HEK293 (cell line): ENCODE results near the gene EVX1.

Source experiments
- FEZF1 ChIP-seq: fragments of 450-650 bp; formaldehyde crosslinking; IDR thresholded peaks from 2 replicates; pipeline ENCODE4 v1.5.1; 2016; ENCODE audit warnings: missing biosample characterization, missing genetic modification characterization
- GFI1B ChIP-seq: fragments of 450-650 bp; formaldehyde crosslinking; IDR thresholded peaks from 2 replicates; pipeline ENCODE4 v1.5.1; 2016; ENCODE audit warnings: missing biosample characterization, missing genetic modification characterization
- ZFP69B ChIP-seq: fragments of 450-650 bp; formaldehyde crosslinking; IDR thresholded peaks from 2 replicates; pipeline ENCODE4 v1.5.1; 2016; ENCODE audit warnings: missing biosample characterization, missing genetic modification characterization
- ZNF157 ChIP-seq: fragments of 450-650 bp; formaldehyde crosslinking; IDR thresholded peaks from 2 replicates; pipeline ENCODE4 v1.5.1; 2016; ENCODE audit warnings: missing biosample characterization, missing genetic modification characterization
- ZNF223 ChIP-seq: fragments of 450-650 bp; formaldehyde crosslinking; IDR thresholded peaks from 2 replicates; pipeline ENCODE4 v1.5.1; 2016; ENCODE audit warnings: missing biosample characterization, missing genetic modification characterization
- ZNF37A ChIP-seq: fragments of 450-650 bp; IDR thresholded peaks from 2 replicates; pipeline ENCODE4 v1.5.1; 2018; ENCODE audit warnings: missing biosample characterization, missing genetic modification characterization
- ZNF426 ChIP-seq: fragments of 450-650 bp; formaldehyde crosslinking; IDR thresholded peaks from 2 replicates; pipeline ENCODE4 v1.5.1; 2017; ENCODE audit warnings: missing biosample characterization, missing genetic modification characterization, mild to moderate bottlenecking, inconsistent platforms, moderate library complexity
- ZNF530 ChIP-seq: fragments of 450-650 bp; formaldehyde crosslinking; IDR thresholded peaks from 2 replicates; pipeline ENCODE4 v1.5.1; 2016; ENCODE audit warnings: low read depth, missing biosample characterization, missing genetic modification characterization
- ZNF558 ChIP-seq: fragments of 450-650 bp; formaldehyde crosslinking; IDR thresholded peaks from 2 replicates; pipeline ENCODE4 v1.5.1; 2016; ENCODE audit warnings: missing biosample characterization, missing genetic modification characterization
- ZNF561 ChIP-seq: fragments of 450-650 bp; IDR thresholded peaks from 2 replicates; pipeline ENCODE4 v1.5.1; 2018; ENCODE audit warnings: missing biosample characterization, missing genetic modification characterization, borderline replicate concordance
- TF ChIP-seq, protein P1 (sequence below): fragments of 450-650 bp; formaldehyde crosslinking; IDR thresholded peaks from 2 replicates; pipeline ENCODE4 v1.5.1; 2016; ENCODE audit warnings: missing biosample characterization, missing genetic modification characterization
- TF ChIP-seq, protein P2 (sequence below): fragments of 450-650 bp; formaldehyde crosslinking; IDR thresholded peaks from 2 replicates; pipeline ENCODE4 v1.5.1; 2016; ENCODE audit warnings: missing biosample characterization, missing genetic modification characterization
- TF ChIP-seq, protein P3 (sequence below): fragments of 450-650 bp; formaldehyde crosslinking; conservative IDR thresholded peaks from 2 replicates; pipeline ENCODE4 v1.5.1; 2016; ENCODE audit warnings: low read depth, missing biosample characterization, missing genetic modification characterization
- TF ChIP-seq, protein P4 (sequence below): fragments of 450-650 bp; formaldehyde crosslinking; IDR thresholded peaks from 2 replicates; pipeline ENCODE4 v1.5.1; 2016; ENCODE audit warnings: missing biosample characterization, missing genetic modification characterization
- TF ChIP-seq, protein P5 (sequence below): fragments of 450-650 bp; formaldehyde crosslinking; IDR thresholded peaks from 2 replicates; pipeline ENCODE4 v1.5.1; 2016; ENCODE audit warnings: missing biosample characterization, missing genetic modification characterization
- TF ChIP-seq, protein P6 (sequence below): fragments of 450-650 bp; formaldehyde crosslinking; IDR thresholded peaks from 2 replicates; pipeline ENCODE4 v1.5.1; 2016; ENCODE audit warnings: missing biosample characterization, missing genetic modification characterization
- TF ChIP-seq, protein P7 (sequence below): fragments of 450-650 bp; formaldehyde crosslinking; IDR thresholded peaks from 2 replicates; pipeline ENCODE4 v1.5.1; 2016; ENCODE audit warnings: missing biosample characterization, missing genetic modification characterization
- TF ChIP-seq, protein P8 (sequence below): fragments of 450-650 bp; formaldehyde crosslinking; optimal IDR thresholded peaks from 2 replicates; pipeline ENCODE3; 2016; ENCODE audit warnings: missing biosample characterization, mild to moderate bottlenecking, missing genetic modification characterization

Gene EVX1

DNA sequence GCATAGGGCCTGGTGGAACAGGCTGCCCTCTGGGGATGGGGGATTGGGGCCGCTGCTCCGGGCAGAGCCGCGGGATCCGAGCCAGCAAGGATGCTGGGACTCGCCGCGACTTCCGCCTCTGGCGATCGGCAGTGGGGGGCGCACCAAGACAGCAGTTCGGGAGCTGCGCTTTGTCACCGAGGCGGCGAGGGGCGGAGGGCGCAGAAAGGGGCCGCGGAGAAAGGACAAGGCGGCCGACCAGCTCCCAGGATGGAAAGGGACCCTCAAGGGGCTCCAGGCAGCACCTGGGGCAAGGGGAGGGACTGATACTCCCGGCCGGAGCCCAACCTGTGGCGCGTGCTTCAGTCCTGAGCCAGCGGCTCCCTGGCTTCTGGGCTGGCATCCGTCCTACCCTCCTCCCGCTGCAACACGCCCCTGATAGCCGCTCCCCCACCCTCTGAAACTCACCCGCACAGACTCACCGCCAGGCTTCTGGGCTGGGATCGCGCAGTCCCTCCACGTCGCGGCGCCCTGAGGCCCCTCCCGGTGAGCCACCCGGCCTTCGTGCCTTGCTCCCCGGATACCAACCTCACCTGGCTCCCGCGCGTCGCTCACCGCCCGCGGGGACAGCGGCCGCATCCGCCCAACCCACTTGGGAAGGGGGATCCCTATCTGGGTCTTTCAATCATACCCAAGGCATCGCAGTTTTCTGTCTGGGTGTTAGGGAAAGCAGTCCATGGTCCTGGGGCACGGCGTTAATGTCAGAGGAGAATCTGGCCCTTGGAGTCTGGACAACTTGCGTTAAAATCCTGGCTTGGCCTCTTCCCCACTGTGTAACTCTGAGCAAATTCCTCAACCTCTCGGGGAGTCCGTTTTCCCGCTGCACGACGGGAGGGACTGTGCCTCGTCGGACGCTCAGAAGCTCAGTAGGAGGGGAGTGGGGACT, 7.0 kb upstream of the EVX1 start (continued):
- TF ChIP-seq, protein P1, sequence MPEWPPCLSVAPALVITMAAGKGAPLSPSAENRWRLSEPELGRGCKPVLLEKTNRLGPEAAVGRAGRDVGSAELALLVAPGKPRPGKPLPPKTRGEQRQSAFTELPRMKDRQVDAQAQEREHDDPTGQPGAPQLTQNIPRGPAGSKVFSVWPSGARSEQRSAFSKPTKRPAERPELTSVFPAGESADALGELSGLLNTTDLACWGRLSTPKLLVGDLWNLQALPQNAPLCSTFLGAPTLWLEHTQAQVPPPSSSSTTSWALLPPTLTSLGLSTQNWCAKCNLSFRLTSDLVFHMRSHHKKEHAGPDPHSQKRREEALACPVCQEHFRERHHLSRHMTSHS = no peak
- TF ChIP-seq ZNF561 (tag by site-specific recombination) (peak; percentile 37; the same call in 1 of the 2 replicates), ZNF223 (tag by site-specific recombination) (no peak), GFI1B (tag by site-specific recombination) (no peak), ZNF558 (no peak), FEZF1 (tag by site-specific recombination) (no peak), ZNF530 (no peak), ZFP69B (tag by site-specific recombination) (no peak), ZNF37A (tag by site-specific recombination) (no peak), ZNF426 (tag by site-specific recombination) (no peak), ZNF157 (tag by site-specific recombination) (no peak)
- TF ChIP-seq, protein P2, sequence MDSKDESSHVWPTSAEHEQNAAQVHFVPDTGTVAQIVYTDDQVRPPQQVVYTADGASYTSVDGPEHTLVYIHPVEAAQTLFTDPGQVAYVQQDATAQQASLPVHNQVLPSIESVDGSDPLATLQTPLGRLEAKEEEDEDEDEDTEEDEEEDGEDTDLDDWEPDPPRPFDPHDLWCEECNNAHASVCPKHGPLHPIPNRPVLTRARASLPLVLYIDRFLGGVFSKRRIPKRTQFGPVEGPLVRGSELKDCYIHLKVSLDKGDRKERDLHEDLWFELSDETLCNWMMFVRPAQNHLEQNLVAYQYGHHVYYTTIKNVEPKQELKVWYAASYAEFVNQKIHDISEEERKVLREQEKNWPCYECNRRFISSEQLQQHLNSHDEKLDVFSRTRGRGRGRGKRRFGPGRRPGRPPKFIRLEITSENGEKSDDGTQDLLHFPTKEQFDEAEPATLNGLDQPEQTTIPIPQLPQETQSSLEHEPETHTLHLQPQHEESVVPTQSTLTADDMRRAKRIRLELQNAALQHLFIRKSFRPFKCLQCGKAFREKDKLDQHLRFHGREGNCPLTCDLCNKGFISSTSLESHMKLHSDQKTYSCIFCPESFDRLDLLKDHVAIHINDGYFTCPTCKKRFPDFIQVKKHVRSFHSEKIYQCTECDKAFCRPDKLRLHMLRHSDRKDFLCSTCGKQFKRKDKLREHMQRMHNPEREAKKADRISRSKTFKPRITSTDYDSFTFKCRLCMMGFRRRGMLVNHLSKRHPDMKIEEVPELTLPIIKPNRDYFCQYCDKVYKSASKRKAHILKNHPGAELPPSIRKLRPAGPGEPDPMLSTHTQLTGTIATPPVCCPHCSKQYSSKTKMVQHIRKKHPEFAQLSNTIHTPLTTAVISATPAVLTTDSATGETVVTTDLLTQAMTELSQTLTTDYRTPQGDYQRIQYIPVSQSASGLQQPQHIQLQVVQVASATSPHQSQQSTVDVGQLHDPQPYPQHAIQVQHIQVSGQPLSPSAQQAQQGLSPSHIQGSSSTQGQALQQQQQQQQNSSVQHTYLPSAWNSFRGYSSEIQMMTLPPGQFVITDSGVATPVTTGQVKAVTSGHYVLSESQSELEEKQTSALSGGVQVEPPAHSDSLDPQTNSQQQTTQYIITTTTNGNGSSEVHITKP (tag by site-specific recombination) = peak; percentile 21; the same call in 1 of the 2 replicates
- TF ChIP-seq, protein P3, sequence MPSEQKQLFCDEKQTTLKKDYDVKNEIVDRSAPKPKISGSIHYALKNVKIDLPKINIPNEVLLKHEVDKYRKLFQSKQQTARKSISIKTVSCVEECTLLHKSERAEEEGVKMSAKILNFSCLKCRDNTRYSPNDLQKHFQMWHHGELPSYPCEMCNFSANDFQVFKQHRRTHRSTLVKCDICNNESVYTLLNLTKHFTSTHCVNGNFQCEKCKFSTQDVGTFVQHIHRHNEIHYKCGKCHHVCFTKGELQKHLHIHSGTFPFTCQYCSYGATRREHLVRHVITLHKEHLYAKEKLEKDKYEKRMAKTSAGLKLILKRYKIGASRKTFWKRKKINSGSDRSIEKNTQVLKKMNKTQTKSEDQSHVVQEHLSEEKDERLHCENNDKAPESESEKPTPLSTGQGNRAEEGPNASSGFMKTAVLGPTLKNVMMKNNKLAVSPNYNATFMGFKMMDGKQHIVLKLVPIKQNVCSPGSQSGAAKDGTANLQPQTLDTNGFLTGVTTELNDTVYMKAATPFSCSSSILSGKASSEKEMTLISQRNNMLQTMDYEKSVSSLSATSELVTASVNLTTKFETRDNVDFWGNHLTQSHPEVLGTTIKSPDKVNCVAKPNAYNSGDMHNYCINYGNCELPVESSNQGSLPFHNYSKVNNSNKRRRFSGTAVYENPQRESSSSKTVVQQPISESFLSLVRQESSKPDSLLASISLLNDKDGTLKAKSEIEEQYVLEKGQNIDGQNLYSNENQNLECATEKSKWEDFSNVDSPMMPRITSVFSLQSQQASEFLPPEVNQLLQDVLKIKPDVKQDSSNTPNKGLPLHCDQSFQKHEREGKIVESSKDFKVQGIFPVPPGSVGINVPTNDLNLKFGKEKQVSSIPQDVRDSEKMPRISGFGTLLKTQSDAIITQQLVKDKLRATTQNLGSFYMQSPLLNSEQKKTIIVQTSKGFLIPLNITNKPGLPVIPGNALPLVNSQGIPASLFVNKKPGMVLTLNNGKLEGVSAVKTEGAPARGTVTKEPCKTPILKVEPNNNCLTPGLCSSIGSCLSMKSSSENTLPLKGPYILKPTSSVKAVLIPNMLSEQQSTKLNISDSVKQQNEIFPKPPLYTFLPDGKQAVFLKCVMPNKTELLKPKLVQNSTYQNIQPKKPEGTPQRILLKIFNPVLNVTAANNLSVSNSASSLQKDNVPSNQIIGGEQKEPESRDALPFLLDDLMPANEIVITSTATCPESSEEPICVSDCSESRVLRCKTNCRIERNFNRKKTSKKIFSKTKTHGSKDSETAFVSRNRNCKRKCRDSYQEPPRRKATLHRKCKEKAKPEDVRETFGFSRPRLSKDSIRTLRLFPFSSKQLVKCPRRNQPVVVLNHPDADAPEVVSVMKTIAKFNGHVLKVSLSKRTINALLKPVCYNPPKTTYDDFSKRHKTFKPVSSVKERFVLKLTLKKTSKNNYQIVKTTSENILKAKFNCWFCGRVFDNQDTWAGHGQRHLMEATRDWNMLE (tag by site-specific recombination) = no peak
- TF ChIP-seq, protein P4, sequence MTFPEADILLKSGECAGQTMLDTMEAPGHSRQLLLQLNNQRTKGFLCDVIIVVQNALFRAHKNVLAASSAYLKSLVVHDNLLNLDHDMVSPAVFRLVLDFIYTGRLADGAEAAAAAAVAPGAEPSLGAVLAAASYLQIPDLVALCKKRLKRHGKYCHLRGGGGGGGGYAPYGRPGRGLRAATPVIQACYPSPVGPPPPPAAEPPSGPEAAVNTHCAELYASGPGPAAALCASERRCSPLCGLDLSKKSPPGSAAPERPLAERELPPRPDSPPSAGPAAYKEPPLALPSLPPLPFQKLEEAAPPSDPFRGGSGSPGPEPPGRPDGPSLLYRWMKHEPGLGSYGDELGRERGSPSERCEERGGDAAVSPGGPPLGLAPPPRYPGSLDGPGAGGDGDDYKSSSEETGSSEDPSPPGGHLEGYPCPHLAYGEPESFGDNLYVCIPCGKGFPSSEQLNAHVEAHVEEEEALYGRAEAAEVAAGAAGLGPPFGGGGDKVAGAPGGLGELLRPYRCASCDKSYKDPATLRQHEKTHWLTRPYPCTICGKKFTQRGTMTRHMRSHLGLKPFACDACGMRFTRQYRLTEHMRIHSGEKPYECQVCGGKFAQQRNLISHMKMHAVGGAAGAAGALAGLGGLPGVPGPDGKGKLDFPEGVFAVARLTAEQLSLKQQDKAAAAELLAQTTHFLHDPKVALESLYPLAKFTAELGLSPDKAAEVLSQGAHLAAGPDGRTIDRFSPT (tag by site-specific recombination) = no peak
- TF ChIP-seq, protein P5, sequence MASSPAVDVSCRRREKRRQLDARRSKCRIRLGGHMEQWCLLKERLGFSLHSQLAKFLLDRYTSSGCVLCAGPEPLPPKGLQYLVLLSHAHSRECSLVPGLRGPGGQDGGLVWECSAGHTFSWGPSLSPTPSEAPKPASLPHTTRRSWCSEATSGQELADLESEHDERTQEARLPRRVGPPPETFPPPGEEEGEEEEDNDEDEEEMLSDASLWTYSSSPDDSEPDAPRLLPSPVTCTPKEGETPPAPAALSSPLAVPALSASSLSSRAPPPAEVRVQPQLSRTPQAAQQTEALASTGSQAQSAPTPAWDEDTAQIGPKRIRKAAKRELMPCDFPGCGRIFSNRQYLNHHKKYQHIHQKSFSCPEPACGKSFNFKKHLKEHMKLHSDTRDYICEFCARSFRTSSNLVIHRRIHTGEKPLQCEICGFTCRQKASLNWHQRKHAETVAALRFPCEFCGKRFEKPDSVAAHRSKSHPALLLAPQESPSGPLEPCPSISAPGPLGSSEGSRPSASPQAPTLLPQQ (tag by site-specific recombination) = peak; percentile 65
- TF ChIP-seq, protein P6, sequence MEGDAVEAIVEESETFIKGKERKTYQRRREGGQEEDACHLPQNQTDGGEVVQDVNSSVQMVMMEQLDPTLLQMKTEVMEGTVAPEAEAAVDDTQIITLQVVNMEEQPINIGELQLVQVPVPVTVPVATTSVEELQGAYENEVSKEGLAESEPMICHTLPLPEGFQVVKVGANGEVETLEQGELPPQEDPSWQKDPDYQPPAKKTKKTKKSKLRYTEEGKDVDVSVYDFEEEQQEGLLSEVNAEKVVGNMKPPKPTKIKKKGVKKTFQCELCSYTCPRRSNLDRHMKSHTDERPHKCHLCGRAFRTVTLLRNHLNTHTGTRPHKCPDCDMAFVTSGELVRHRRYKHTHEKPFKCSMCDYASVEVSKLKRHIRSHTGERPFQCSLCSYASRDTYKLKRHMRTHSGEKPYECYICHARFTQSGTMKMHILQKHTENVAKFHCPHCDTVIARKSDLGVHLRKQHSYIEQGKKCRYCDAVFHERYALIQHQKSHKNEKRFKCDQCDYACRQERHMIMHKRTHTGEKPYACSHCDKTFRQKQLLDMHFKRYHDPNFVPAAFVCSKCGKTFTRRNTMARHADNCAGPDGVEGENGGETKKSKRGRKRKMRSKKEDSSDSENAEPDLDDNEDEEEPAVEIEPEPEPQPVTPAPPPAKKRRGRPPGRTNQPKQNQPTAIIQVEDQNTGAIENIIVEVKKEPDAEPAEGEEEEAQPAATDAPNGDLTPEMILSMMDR (tag by site-specific recombination) = peak; percentile 96
- TF ChIP-seq, protein P7, sequence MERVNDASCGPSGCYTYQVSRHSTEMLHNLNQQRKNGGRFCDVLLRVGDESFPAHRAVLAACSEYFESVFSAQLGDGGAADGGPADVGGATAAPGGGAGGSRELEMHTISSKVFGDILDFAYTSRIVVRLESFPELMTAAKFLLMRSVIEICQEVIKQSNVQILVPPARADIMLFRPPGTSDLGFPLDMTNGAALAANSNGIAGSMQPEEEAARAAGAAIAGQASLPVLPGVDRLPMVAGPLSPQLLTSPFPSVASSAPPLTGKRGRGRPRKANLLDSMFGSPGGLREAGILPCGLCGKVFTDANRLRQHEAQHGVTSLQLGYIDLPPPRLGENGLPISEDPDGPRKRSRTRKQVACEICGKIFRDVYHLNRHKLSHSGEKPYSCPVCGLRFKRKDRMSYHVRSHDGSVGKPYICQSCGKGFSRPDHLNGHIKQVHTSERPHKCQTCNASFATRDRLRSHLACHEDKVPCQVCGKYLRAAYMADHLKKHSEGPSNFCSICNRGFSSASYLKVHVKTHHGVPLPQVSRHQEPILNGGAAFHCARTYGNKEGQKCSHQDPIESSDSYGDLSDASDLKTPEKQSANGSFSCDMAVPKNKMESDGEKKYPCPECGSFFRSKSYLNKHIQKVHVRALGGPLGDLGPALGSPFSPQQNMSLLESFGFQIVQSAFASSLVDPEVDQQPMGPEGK (tag by site-specific recombination) = peak; percentile 60
- TF ChIP-seq, protein P8, sequence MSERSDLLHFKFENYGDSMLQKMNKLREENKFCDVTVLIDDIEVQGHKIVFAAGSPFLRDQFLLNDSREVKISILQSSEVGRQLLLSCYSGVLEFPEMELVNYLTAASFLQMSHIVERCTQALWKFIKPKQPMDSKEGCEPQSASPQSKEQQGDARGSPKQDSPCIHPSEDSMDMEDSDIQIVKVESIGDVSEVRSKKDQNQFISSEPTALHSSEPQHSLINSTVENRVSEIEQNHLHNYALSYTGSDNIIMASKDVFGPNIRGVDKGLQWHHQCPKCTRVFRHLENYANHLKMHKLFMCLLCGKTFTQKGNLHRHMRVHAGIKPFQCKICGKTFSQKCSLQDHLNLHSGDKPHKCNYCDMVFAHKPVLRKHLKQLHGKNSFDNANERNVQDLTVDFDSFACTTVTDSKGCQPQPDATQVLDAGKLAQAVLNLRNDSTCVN (tag by site-specific recombination) = peak; percentile 40
